OCI-LY1 (cell line): ENCODE results near the gene SYNGR4.

Experiments used
- H2AFZ ChIP-seq: fragments of 200-600 bp; sonication (generic), shearing (Covaris generic); 2 replicates; pipeline ENCODE4 v1.6.0; 2014; ENCODE audit warnings: antibody characterized with exemption, mild to moderate bottlenecking, low read length
- H3F3A ChIP-seq: fragments of 200-600 bp; sonication (generic), shearing (Covaris generic); 2 replicates; pipeline ENCODE4 v1.6.0; 2014; ENCODE audit warnings: mild to moderate bottlenecking, antibody characterized with exemption, low read length, moderate library complexity; ENCODE audit not compliant: insufficient read depth
- H3K27ac ChIP-seq: fragments of 200-600 bp; sonication (generic); 2 replicates; pipeline ENCODE4 v1.5.1; 2014; ENCODE audit warnings: low read length, mixed run types, mild to moderate bottlenecking, low read depth; ENCODE audit not compliant: poor library complexity, severe bottlenecking
- H3K27me3 ChIP-seq: fragments of 200-600 bp; sonication (generic); 2 replicates; pipeline ENCODE4 v1.6.0; 2014; ENCODE audit warnings: antibody characterized with exemption, mild to moderate bottlenecking, low read length, moderate library complexity; ENCODE audit not compliant: insufficient read depth
- H3K36me3 ChIP-seq: fragments of 200-600 bp; sonication (generic); 2 replicates; pipeline ENCODE4 v1.6.1; 2014; ENCODE audit warnings: mild to moderate bottlenecking, antibody characterized with exemption, low read length, moderate library complexity, mixed read lengths; ENCODE audit not compliant: insufficient read depth
- H3K4me1 ChIP-seq: fragments of 200-600 bp; sonication (generic); 2 replicates; pipeline ENCODE4 v1.5.1; 2014; ENCODE audit warnings: mild to moderate bottlenecking, low read length, moderate library complexity; ENCODE audit not compliant: insufficient read depth, severe bottlenecking
- H3K4me2 ChIP-seq: fragments of 200-600 bp; sonication (generic), shearing (Covaris generic); 2 replicates; pipeline ENCODE4 v1.6.1; 2014; ENCODE audit warnings: low read length
- H3K4me3 ChIP-seq: fragments of 200-600 bp; sonication (generic); 2 replicates; pipeline ENCODE4 v1.5.1; 2014; ENCODE audit warnings: low read length, low read depth, mild to moderate bottlenecking, mixed read lengths; ENCODE audit not compliant: poor library complexity, severe bottlenecking
- H3K79me2 ChIP-seq: fragments of 200-600 bp; shearing (Covaris generic); 2 replicates; pipeline ENCODE4 v1.6.1; 2016; ENCODE audit warnings: mixed run types, low read length, mixed read lengths; ENCODE audit not compliant: insufficient read depth
- H3K9ac ChIP-seq: fragments of 200-600 bp; sonication (generic), shearing (Covaris generic); 2 replicates; pipeline ENCODE4 v1.6.1; 2014; ENCODE audit warnings: mild to moderate bottlenecking, low read length, mixed read lengths
- H3K9me2 ChIP-seq: fragments of 200-600 bp; sonication (generic), shearing (Covaris generic); 2 replicates; pipeline ENCODE4 v1.6.1; 2014; ENCODE audit warnings: low read depth, mild to moderate bottlenecking, low read length, mixed read lengths
- H3K9me3 ChIP-seq: fragments of 200-600 bp; shearing (Covaris generic); 2 replicates; pipeline ENCODE4 v1.6.1; 2014; ENCODE audit warnings: low read length, mixed read lengths
- H4K20me1 ChIP-seq: fragments of 200-600 bp; sonication (generic), shearing (Covaris generic); 2 replicates; pipeline ENCODE4 v1.6.0; 2016; ENCODE audit warnings: mild to moderate bottlenecking, low read length; ENCODE audit not compliant: insufficient read depth
- CTCF ChIP-seq: fragments of 200-600 bp; sonication (generic), shearing (Covaris generic); IDR thresholded peaks from 2 replicates; pipeline ENCODE4 v1.5.1; 2017; ENCODE audit warnings: mild to moderate bottlenecking, antibody characterized with exemption, low read length, moderate library complexity, mixed read lengths
- EZH2 ChIP-seq: fragments of 200-600 bp; sonication (generic), shearing (Covaris generic); IDR thresholded peaks from 2 replicates; pipeline ENCODE4 v1.8.0; 2017; ENCODE audit warnings: borderline replicate concordance, mixed run types, mild to moderate bottlenecking, antibody characterized with exemption, low read length, moderate library complexity, mixed read lengths

The SYNGR4 gene

GRCh38 chr19:48340995-48341394 lies 23.2 kb upstream of the SYNGR4 start:
- no peak overlapping the region for H3K9ac ChIP-seq
- H3K9me2 ChIP-seq = no peaks in the 10 kb centered on the region
- no peaks in the 10 kb centered on the region for H3K36me3 ChIP-seq
- TF ChIP-seq CTCF (no peak), EZH2 (no peak)
- no peak overlapping the region for H2AFZ ChIP-seq
- H3F3A ChIP-seq = no peaks in the 10 kb centered on the region
- H3K4me1 ChIP-seq = no peaks in the 10 kb centered on the region
- no peak overlapping the region for H3K4me3 ChIP-seq
- no peaks in the 10 kb centered on the region for H3K9me3 ChIP-seq
- no peaks in the 10 kb centered on the region for H4K20me1 ChIP-seq
- H3K4me2 ChIP-seq = no peak overlapping the region
- H3K79me2 ChIP-seq = no peaks in the 10 kb centered on the region
- H3K27ac ChIP-seq = no peak overlapping the region
- H3K27me3 ChIP-seq = no peaks in the 10 kb centered on the region

GRCh38 chr19:48341515-48342413 lies 22.4 kb upstream of the SYNGR4 start:
- no peak for TF ChIP-seq EZH2
- TF ChIP-seq CTCF = no peak
- no peaks in the 10 kb centered on the region for H3K79me2 ChIP-seq
- H3K4me3 ChIP-seq = no peak overlapping the region
- no peaks in the 10 kb centered on the region for H3K36me3 ChIP-seq
- H3K4me1 ChIP-seq = no peaks in the 10 kb centered on the region
- no peak overlapping the region for H3K27ac ChIP-seq
- no peaks in the 10 kb centered on the region for H4K20me1 ChIP-seq
- no peaks in the 10 kb centered on the region for H3K9me3 ChIP-seq
- no peak overlapping the region for H2AFZ ChIP-seq
- no peak overlapping the region for H3K4me2 ChIP-seq
- no peak overlapping the region for H3K9ac ChIP-seq
- no peaks in the 10 kb centered on the region for H3K9me2 ChIP-seq
- H3K27me3 ChIP-seq = no peaks in the 10 kb centered on the region
- H3F3A ChIP-seq = no peaks in the 10 kb centered on the region

GRCh38 chr19:48342414-48342738 lies 21.8 kb upstream of the SYNGR4 start:
- Histone ChIP-seq H3K27me3 (no peaks in the 10 kb centered on the region), H3K9me3 (no peaks in the 10 kb centered on the region), H3K4me3 (no peak overlapping the region), H3K4me1 (no peaks in the 10 kb centered on the region), H3K9ac (no peak overlapping the region), H3K79me2 (no peaks in the 10 kb centered on the region), H3K9me2 (no peaks in the 10 kb centered on the region), H3K27ac (no peak overlapping the region), H3F3A (no peaks in the 10 kb centered on the region), H2AFZ (no peak overlapping the region), H3K36me3 (no peaks in the 10 kb centered on the region), H4K20me1 (no peaks in the 10 kb centered on the region), H3K4me2 (no peak overlapping the region)
- no peak for TF ChIP-seq CTCF
- TF ChIP-seq EZH2 = no peak
